ENCODE measurements around the gene RIBC2.

DNA sequence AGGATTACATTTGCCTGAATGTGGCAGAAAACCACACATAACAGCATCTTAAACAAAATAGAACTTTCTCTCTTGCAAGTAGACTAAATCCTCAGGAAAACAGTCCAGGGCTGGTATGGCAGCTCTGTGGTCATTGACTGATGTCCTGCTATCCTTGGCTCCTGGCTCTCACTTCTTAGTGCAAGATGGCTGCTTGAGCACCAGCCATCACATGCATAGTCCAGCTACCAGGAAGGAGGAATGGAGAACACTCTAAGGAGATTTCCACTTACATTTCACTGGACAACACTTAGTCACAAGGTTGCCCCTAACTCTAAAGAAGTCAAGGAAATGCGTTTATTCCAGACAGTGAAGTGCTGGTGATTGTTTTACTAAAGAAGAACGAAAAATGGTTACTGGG is 13.6 kb downstream of the RIBC2 start:
- TF ChIP-seq RAD21 (conservative IDR thresholded peaks at IDR 0.05 in 1 of 2, IDR thresholded peaks at IDR 0.05 in 1 of 2), result no peak
- TF ChIP-seq POLR2A (IDR thresholded peaks at IDR 0.05; ENCODE audit: low read length), result no peak
- no peak for TF ChIP-seq ESRRA (IDR thresholded peaks at IDR 0.05; ENCODE audit: borderline replicate concordance, low read length)
